Measurements from ENCODE around the gene PCSK5. TPM values are rescaled to one million over a fixed set of nuclear protein-coding genes. Genes with fewer than 3 reads are reported as not detected.

The PCSK5 gene
- total and polyA plus RNA-seq, 2 of the 8 experiments (the other 6 are each of a cell fraction or from before 2014, with no cell fraction given), result 5.5 to 10.7 TPM

GRCh38 chr9:75914883-75915452 is 24.5 kb downstream of the PCSK5 start (continued):
- TF ChIP-seq, protein P1, sequence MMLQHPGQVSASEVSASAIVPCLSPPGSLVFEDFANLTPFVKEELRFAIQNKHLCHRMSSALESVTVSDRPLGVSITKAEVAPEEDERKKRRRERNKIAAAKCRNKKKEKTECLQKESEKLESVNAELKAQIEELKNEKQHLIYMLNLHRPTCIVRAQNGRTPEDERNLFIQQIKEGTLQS (IDR thresholded peaks at IDR 0.05; ENCODE audit: insufficient read depth, low read depth, low read length), result no peak
- TF ChIP-seq SUZ12 (IDR thresholded peaks at IDR 0.05; ENCODE audit: low read length), result no peak
- no peak for TF ChIP-seq SIX5 (IDR thresholded peaks at IDR 0.05; ENCODE audit: low read depth, low read length)
- TF ChIP-seq TEAD4 (IDR thresholded peaks at IDR 0.05; ENCODE audit: low read depth, low read length), result no peak
- TF ChIP-seq PHF8 (conservative IDR thresholded peaks at IDR 0.05; ENCODE audit: low read depth, low read length), result no peak
